DND-41 (cell line): ENCODE measurements around the gene PRR5L.

Experiments
- ATAC-seq: fragments of 200-7000 bp; cut with Tn5 transposase; 3 replicates; pipeline ENCODE4 v1.9.1; 2021; ENCODE audit warnings: low read depth; ENCODE audit not compliant: insufficient read depth
- DNase-seq: peaks from one replicate; pipeline ENCODE4 v3.0.0-alpha.2; 2020
- H2AFZ ChIP-seq: 2 replicates; pipeline ENCODE4 v1.6.0; 2012; ENCODE audit warnings: low read depth, low read length
- H3K27ac ChIP-seq: 2 replicates; pipeline ENCODE4 v1.5.1; 2012; ENCODE audit warnings: low read length, inconsistent platforms
- H3K27me3 ChIP-seq: fragments of 200-600 bp; sonication (generic); 2 replicates; pipeline ENCODE4 v1.6.0; 2012; ENCODE audit warnings: low read length, mild to moderate bottlenecking, inconsistent platforms; ENCODE audit not compliant: insufficient read depth, poor library complexity
- H3K36me3 ChIP-seq: 2 replicates; pipeline ENCODE4 v1.5.1; 2012; ENCODE audit warnings: low read length, inconsistent platforms; ENCODE audit not compliant: insufficient read depth
- H3K4me1 ChIP-seq: 2 replicates; pipeline ENCODE4 v1.5.1; 2012; ENCODE audit warnings: mild to moderate bottlenecking, low read length; ENCODE audit not compliant: insufficient read depth
- H3K4me2 ChIP-seq: 2 replicates; pipeline ENCODE4 v1.6.0; 2012; ENCODE audit warnings: mild to moderate bottlenecking, moderate library complexity, low read length, inconsistent platforms; ENCODE audit not compliant: insufficient read depth
- H3K4me3 ChIP-seq, 2 experiments: fragments of 200-600 bp in 1 of 2; shearing (Covaris generic) in 1 of 2; 2 replicates each; pipeline ENCODE4 v1.5.1; 2012 to 2016; ENCODE audit warnings: inconsistent platforms in 2 of 2, low read length in 2 of 2, mild to moderate bottlenecking in 2 of 2, low read depth in 1 of 2, moderate library complexity in 1 of 2
- H3K79me2 ChIP-seq: 2 replicates; pipeline ENCODE4 v1.6.0; 2012; ENCODE audit warnings: low read length, inconsistent platforms; ENCODE audit not compliant: insufficient read depth
- H3K9ac ChIP-seq: 2 replicates; pipeline ENCODE4 v1.6.0; 2012; ENCODE audit warnings: low read depth, mild to moderate bottlenecking, inconsistent platforms, low read length, moderate library complexity
- H3K9me3 ChIP-seq: 2 replicates; pipeline ENCODE4 v1.5.1; 2012; ENCODE audit warnings: low read length, moderate library complexity, mild to moderate bottlenecking, inconsistent platforms; ENCODE audit not compliant: insufficient read depth, severe bottlenecking
- H4K20me1 ChIP-seq: 2 replicates; pipeline ENCODE4 v1.6.0; 2012; ENCODE audit warnings: low read length; ENCODE audit not compliant: insufficient read depth
- EZH2 ChIP-seq: IDR thresholded peaks from 3 replicates; pipeline ENCODE4 v1.6.1; 2012; ENCODE audit warnings: borderline replicate concordance, low read depth, mild to moderate bottlenecking, moderate library complexity, low read length, inconsistent platforms; ENCODE audit not compliant: severe bottlenecking
- TF ChIP-seq, protein P1 (sequence below): IDR thresholded peaks from 2 replicates; pipeline ENCODE4 v1.5.1; 2012; ENCODE audit warnings: borderline replicate concordance, low read length, moderate library complexity, mild to moderate bottlenecking; ENCODE audit not compliant: poor library complexity, severe bottlenecking; ENCODE audit errors: extremely low read depth

The PRR5L gene

GRCh38 chr11:36309779-36310178 is 13.7 kb downstream of the PRR5L start:
- H3K4me3 ChIP-seq = no peak overlapping the region
- no peak overlapping the region for H2AFZ ChIP-seq
- no peak overlapping the region for H3K9ac ChIP-seq
- ATAC-seq = no peak
- H3K9me3 ChIP-seq = no peaks in the 10 kb centered on the region
- H3K4me1 ChIP-seq = no peaks in the 10 kb centered on the region
- no peaks in the 10 kb centered on the region for H3K79me2 ChIP-seq
- DNase-seq = no peak
- H3K27ac ChIP-seq = no peak overlapping the region
- no peaks in the 10 kb centered on the region for H3K36me3 ChIP-seq
- H3K27me3 ChIP-seq = peaks cover 17% of the 10 kb centered on the region
- no peak overlapping the region for H3K4me2 ChIP-seq
- TF ChIP-seq, protein P1, sequence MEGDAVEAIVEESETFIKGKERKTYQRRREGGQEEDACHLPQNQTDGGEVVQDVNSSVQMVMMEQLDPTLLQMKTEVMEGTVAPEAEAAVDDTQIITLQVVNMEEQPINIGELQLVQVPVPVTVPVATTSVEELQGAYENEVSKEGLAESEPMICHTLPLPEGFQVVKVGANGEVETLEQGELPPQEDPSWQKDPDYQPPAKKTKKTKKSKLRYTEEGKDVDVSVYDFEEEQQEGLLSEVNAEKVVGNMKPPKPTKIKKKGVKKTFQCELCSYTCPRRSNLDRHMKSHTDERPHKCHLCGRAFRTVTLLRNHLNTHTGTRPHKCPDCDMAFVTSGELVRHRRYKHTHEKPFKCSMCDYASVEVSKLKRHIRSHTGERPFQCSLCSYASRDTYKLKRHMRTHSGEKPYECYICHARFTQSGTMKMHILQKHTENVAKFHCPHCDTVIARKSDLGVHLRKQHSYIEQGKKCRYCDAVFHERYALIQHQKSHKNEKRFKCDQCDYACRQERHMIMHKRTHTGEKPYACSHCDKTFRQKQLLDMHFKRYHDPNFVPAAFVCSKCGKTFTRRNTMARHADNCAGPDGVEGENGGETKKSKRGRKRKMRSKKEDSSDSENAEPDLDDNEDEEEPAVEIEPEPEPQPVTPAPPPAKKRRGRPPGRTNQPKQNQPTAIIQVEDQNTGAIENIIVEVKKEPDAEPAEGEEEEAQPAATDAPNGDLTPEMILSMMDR = no peak
- no peak for TF ChIP-seq EZH2
- H4K20me1 ChIP-seq = no peaks in the 10 kb centered on the region

- Histone ChIP-seq H3K4me2 (no peak overlapping the region), H3K4me1 (no peaks in the 10 kb centered on the region), H3K27me3 (peaks cover 22% of the 10 kb centered on the region), H3K9me3 (no peaks in the 10 kb centered on the region), H3K36me3 (no peaks in the 10 kb centered on the region), H2AFZ (no peak overlapping the region), H4K20me1 (no peaks in the 10 kb centered on the region), H3K27ac (no peak overlapping the region), H3K9ac (no peak overlapping the region), H3K79me2 (no peaks in the 10 kb centered on the region), H3K4me3 (no peak overlapping the region)
- DNase-seq (no peak), ATAC-seq (no peak)
- no peak for TF ChIP-seq EZH2
- TF ChIP-seq, protein P1 = no peak
Measured at GRCh38 chr11:36311926-36312595, 16.0 kb downstream of the PRR5L start.

DNA sequence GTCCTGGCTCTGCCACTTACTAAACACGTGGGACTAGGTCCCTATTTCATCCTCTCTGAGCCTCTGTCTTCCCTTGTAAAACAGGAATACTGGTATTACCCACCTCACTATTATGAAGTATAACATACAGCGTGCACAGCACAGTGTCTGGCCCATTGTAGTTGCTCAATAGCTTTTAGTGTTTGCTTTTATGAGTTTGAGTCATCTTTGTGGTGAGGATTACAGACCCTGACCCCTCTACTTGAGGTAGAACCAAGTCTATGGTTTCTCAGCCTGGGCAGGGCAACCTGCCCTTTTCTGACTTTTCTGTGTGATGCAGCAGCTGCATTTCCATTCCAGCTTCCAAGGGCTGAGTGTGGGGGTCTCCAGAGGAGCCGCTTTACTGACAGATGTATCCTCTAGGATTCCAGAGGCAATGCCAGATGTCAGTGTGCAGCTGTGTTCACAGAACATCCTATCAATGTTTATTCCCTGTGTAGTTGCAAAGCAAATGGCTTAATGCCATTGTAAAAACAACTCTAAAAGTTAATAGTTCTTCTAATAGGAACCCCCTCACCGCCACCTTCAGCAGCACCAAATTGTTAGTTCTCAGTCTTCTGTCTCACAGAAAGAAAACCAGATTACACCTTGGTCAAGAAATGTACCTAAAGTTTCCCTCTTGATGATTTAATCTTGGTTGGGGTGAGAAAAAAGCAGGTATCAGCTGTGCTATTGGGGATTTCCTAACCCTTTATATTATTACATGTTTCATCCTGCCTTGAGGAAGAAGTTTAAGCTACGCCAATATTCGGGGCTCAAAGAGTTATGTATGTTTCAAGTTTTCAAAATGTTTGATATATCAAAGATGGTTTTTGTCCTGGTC is 16.8 kb downstream of the PRR5L start:
- Histone ChIP-seq H3K79me2 (no peaks in the 10 kb centered on the region), H3K9me3 (no peaks in the 10 kb centered on the region), H3K27me3 (peaks cover 28% of the 10 kb centered on the region), H3K4me1 (no peaks in the 10 kb centered on the region), H3K4me2 (no peak overlapping the region), H3K9ac (no peak overlapping the region), H4K20me1 (no peaks in the 10 kb centered on the region), H3K36me3 (no peaks in the 10 kb centered on the region), H2AFZ (no peak overlapping the region), H3K27ac (no peak overlapping the region), H3K4me3 (no peak overlapping the region)
- ATAC-seq = no peak
- DNase-seq = no peak
- TF ChIP-seq, protein P1 = no peak
- TF ChIP-seq EZH2 = no peak
